Epithelial cell of prostate (primary cell): ENCODE results near the gene NEURL3.

Source experiments
- DNase-seq: peaks from one replicate; pipeline ENCODE4 v3.0.0-alpha.2; 2011; ENCODE audit warnings: low read depth, low spot score
- H3K27ac ChIP-seq: fragments of 450-650 bp; 2 replicates; pipeline ENCODE4 v1.5.1; 2017; ENCODE audit warnings: mild to moderate bottlenecking

The NEURL3 gene

GRCh38 chr2:96540136-96540535 is 35.0 kb upstream of the NEURL3 start:
- DNase-seq: peak; percentile 43
- no peak overlapping the region for H3K27ac ChIP-seq

GRCh38 chr2:96539215-96539920 is 34.2 kb upstream of the NEURL3 start:
- DNase-seq: no peak
- no peak overlapping the region for H3K27ac ChIP-seq

GRCh38 chr2:96538487-96539214 is 33.5 kb upstream of the NEURL3 start:
- H3K27ac ChIP-seq: no peak overlapping the region
- DNase-seq: no peak

- DNase-seq: no peak
- H3K27ac ChIP-seq: no peak overlapping the region
These were observed 32.8 kb upstream of the NEURL3 start for GRCh38 chr2:96537734-96538486.

GRCh38 chr2:96537066-96537733 is 32.0 kb upstream of the NEURL3 start:
- no peak for DNase-seq
- peak overlapping the region; percentile 13 for H3K27ac ChIP-seq

GRCh38 chr2:96536445-96537065 is 31.4 kb upstream of the NEURL3 start, which contains the start of gene ARID5A:
TSS of gene ARID5A (plus strand) at chr2:96536752. CDS start at chr2:96536827, 75 bp downstream.
- peak within 1 kb of the TSS; percentile 13 for H3K27ac ChIP-seq

GRCh38 chr2:96535331-96535730 is 30.2 kb upstream of the NEURL3 start:
- no peak for DNase-seq
- H3K27ac ChIP-seq: no peak overlapping the region

More at GRCh38 chr2:96536445-96537065, 31.4 kb upstream of the NEURL3 start, which contains the start of gene ARID5A:
- DNase-seq: peak; percentile 34

- peak; percentile 62 for DNase-seq
- peak overlapping the region; percentile 58 for H3K27ac ChIP-seq
These were observed 29.6 kb upstream of the NEURL3 start for GRCh38 chr2:96534701-96535181.

- peak overlapping the region; percentile 58 for H3K27ac ChIP-seq
- DNase-seq: no peak
These were observed 29.0 kb upstream of the NEURL3 start for GRCh38 chr2:96534141-96534540.

GRCh38 chr2:96533292-96534073 is 28.3 kb upstream of the NEURL3 start:
- peak overlapping the region; percentile 58 for H3K27ac ChIP-seq
- no peak for DNase-seq

GRCh38 chr2:96532641-96533291 is 27.6 kb upstream of the NEURL3 start:
- DNase-seq: no peak
- peak overlapping the region; percentile 58 for H3K27ac ChIP-seq

GRCh38 chr2:96531872-96532505 is 26.8 kb upstream of the NEURL3 start:
- DNase-seq: peak; percentile 90
- H3K27ac ChIP-seq: peak overlapping the region; percentile 48

GRCh38 chr2:96531366-96531765 is 26.2 kb upstream of the NEURL3 start:
- DNase-seq: no peak
- H3K27ac ChIP-seq: peak overlapping the region; percentile 48

- no peak overlapping the region for H3K27ac ChIP-seq
These were observed 25.6 kb upstream of the NEURL3 start for GRCh38 chr2:96530474-96531357.

GRCh38 chr2:96530144-96530430 is 24.9 kb upstream of the NEURL3 start:
- DNase-seq: no peak
- H3K27ac ChIP-seq: no peak overlapping the region

More at GRCh38 chr2:96530474-96531357, 25.6 kb upstream of the NEURL3 start:
- no peak for DNase-seq

- no peak overlapping the region for H3K27ac ChIP-seq
- no peak for DNase-seq
These were observed 24.4 kb upstream of the NEURL3 start for GRCh38 chr2:96529376-96530143.
